ENCODE results near the gene CTU2.

Gene CTU2

GRCh38 chr16:88687676-88688012 lies 18.7 kb upstream of the CTU2 start:
- DNase-seq (ENCODE audit: low spot score): no peak

GRCh38 chr16:88688013-88688778 lies 18.1 kb upstream of the CTU2 start:
- Histone ChIP-seq H3K36me3 (ENCODE audit: low read depth) (no peaks in the 10 kb centered on the region), H3K27me3 (ENCODE audit: insufficient read depth, poor library complexity, severe bottlenecking) (peaks cover 24% of the 10 kb centered on the region), H3K4me3 (ENCODE audit: severe bottlenecking) (no peak overlapping the region), H3K27ac (ENCODE audit: poor library complexity, severe bottlenecking) (no peak overlapping the region), H3K9me3 (ENCODE audit: severe bottlenecking) (no peaks in the 10 kb centered on the region), H3K4me1 (ENCODE audit: insufficient read depth, poor library complexity, severe bottlenecking) (no peaks in the 10 kb centered on the region)
- TF ChIP-seq CTCF (IDR thresholded peaks at IDR 0.05; ENCODE audit: poor library complexity, severe bottlenecking): no peak
- ATAC-seq (ENCODE audit: low read depth): peak; percentile 20; the same call in 2 of the 3 replicates
- no peak for DNase-seq (ENCODE audit: low spot score)

More at GRCh38 chr16:88687676-88688012, 18.7 kb upstream of the CTU2 start:
- Histone ChIP-seq H3K36me3 (ENCODE audit: low read depth) (no peaks in the 10 kb centered on the region), H3K27ac (ENCODE audit: poor library complexity, severe bottlenecking) (no peak overlapping the region), H3K4me1 (ENCODE audit: insufficient read depth, poor library complexity, severe bottlenecking) (no peaks in the 10 kb centered on the region), H3K27me3 (ENCODE audit: insufficient read depth, poor library complexity, severe bottlenecking) (peaks cover 24% of the 10 kb centered on the region), H3K4me3 (ENCODE audit: severe bottlenecking) (no peak overlapping the region), H3K9me3 (ENCODE audit: severe bottlenecking) (no peaks in the 10 kb centered on the region)
- no peak for ATAC-seq (ENCODE audit: low read depth)
- no peak for TF ChIP-seq CTCF (IDR thresholded peaks at IDR 0.05; ENCODE audit: poor library complexity, severe bottlenecking)

GRCh38 chr16:88690341-88691128 lies 15.8 kb upstream of the CTU2 start:
- TF ChIP-seq CTCF (IDR thresholded peaks at IDR 0.05; ENCODE audit: poor library complexity, severe bottlenecking): no peak
- Histone ChIP-seq H3K27me3 (ENCODE audit: insufficient read depth, poor library complexity, severe bottlenecking) (peaks cover 21% of the 10 kb centered on the region), H3K36me3 (ENCODE audit: low read depth) (no peaks in the 10 kb centered on the region), H3K9me3 (ENCODE audit: severe bottlenecking) (no peaks in the 10 kb centered on the region), H3K4me3 (ENCODE audit: severe bottlenecking) (no peak overlapping the region), H3K27ac (ENCODE audit: poor library complexity, severe bottlenecking) (no peak overlapping the region), H3K4me1 (ENCODE audit: insufficient read depth, poor library complexity, severe bottlenecking) (no peaks in the 10 kb centered on the region)
- no peak for ATAC-seq (ENCODE audit: low read depth)
- no peak for DNase-seq (ENCODE audit: low spot score)

GRCh38 chr16:88691129-88691813 lies 15.0 kb upstream of the CTU2 start:
- Histone ChIP-seq H3K4me1 (ENCODE audit: insufficient read depth, poor library complexity, severe bottlenecking) (no peaks in the 10 kb centered on the region), H3K36me3 (ENCODE audit: low read depth) (no peaks in the 10 kb centered on the region), H3K27me3 (ENCODE audit: insufficient read depth, poor library complexity, severe bottlenecking) (peaks cover 20% of the 10 kb centered on the region), H3K4me3 (ENCODE audit: severe bottlenecking) (no peak overlapping the region), H3K27ac (ENCODE audit: poor library complexity, severe bottlenecking) (no peak overlapping the region), H3K9me3 (ENCODE audit: severe bottlenecking) (no peaks in the 10 kb centered on the region)
- ATAC-seq (ENCODE audit: low read depth) (no peak), DNase-seq (ENCODE audit: low spot score) (no peak)
- no peak for TF ChIP-seq CTCF (IDR thresholded peaks at IDR 0.05; ENCODE audit: poor library complexity, severe bottlenecking)

Data from RWPE2 (cell line).